GM18499 (cell line): Measurements from ENCODE around the gene KIF26A.
"Not testable (repeated sequence)": the region's sequence is repeated elsewhere in the genome, so short reads cannot be mapped to it uniquely, and the experiment has no call there.

Experiments used
- ATAC-seq: cut with Tn5 transposase; IDR thresholded peaks from one replicate; pipeline ENCODE4 v1.9.1; 2021; ENCODE audit warnings: moderate number of reproducible peaks; ENCODE audit not compliant: insufficient read depth, unreplicated experiment

The KIF26A gene

DNA sequence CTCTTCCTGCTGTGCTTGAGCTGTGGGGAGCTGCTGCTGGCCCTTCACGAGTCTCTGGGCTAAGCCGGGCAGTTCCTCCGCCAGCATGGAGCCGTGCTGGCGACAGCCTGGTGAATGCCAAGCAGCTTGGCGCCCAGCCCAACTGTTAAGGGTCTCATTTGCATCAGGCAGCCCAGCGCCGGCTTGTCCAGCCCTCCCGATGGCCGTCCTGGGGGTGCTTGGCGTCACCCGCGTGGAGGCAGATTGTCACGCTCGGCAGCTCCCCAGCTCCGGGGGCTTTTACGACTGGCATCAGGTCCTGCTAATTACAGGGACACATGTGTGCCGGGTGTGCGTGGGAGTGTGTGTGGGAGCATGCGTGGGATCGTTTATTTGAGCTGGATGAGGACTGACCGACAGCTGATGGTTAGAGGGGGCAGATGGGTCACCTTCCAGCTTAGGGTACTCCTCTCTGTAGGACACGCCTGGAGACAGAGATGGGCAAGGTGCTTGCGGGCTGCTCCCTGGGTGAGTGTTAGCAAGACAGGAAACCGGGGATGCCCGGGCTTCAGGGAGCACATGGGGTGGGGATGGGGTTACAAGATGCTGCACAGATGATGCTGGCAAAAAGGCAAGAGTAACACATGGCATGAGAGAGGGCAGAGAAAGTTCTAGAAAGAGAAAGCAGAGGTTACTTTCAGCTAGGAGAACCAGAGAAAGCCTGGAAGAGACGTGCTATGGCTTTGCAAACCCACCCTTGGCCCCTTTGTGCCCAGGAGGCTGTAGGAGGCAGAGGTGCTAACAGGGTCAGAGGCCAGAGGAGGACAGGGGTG lies 64.1 kb downstream of the KIF26A start:
- no peak for ATAC-seq

DNA sequence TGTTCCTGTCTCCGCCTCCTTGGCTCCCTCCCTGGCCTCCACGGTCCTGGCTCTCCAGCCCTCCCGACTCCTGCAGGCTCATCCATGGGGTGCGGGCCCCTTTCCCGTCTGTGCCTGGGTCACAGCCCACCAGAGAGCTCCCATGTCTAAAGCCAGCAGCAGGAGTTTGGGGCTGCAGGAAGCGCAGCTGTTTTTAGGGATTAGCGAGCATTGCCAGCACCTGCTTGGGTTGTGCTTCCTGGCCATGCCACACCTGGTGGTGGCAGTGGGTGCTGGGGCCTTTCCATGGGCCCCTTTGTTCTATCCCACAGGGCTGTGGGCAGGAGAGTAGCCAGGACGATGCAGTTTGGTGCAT lies 64.7 kb downstream of the KIF26A start:
- ATAC-seq = no peak

DNA sequence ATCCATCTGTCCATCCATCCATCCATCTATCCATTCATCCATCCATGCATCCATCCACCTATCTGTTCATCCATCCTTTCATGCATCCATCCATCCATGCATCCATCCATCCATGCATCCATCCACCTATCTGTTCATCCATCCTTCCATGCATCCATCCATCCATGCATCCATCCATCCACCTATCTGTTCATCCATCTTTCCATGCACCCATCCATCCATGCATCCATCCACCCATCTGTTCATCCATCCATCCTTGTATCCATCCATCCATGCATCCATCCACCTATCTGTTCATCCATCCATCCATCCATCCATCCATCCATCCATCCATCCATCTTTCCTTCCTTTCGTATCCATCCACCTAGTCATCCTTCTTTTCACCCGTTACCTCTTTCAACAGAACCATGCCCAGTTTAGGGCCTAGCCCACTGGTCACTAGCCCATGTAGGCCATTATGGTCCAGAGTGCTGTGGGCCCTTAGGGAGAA lies 66.3 kb downstream of the KIF26A start:
- no peak for ATAC-seq

DNA sequence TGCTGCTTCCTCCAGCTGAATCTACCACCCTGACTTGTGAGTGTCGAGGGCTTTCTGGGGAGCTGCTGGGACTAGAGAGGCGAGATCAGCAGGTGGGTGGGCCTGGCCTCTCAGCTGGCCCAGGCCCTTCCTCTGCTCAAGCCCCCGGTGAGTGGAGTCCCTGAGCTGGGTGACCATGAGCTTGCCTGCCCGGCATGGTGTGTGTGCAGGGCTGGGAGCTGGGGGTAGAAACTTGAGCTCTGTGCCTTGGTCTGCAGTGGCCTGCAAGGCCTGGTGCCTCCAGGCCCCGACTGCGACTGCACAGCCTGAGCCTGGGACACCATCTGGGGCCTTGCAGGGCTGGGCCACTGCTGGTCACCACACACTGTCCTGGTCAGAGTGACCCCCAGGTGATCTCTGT lies 67.4 kb downstream of the KIF26A start:
- ATAC-seq = no peak

DNA sequence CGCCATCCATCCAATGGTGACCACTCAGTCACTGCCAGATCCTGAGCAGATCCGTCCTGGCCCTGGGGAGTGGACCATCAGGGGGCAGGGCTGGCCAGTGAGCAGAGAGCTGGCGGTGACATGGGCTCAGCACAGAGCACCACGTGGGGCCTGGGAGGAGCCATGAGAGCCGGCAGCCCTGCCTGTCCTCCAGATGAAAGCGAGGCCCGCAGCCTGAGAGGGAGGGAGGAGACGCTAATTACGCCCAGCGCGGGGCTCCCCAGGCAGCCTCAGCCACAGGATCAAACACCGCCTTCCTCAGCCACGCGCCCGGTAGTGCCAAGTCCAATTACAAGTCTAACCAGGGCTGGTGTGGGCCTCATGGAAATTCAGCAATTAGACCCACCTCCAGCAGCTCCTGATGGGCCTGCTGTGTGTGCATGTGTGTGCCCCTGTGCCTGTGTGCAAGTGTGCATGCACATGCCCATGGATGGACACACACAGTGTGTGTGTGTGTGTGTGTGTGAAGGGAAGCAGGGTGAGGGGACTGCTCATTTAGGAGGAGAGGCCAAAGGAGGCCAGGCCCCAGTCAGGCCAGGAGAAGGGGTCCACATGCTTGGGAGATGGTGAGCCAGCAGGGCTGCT lies 68.0 kb downstream of the KIF26A start:
- ATAC-seq = no peak

DNA sequence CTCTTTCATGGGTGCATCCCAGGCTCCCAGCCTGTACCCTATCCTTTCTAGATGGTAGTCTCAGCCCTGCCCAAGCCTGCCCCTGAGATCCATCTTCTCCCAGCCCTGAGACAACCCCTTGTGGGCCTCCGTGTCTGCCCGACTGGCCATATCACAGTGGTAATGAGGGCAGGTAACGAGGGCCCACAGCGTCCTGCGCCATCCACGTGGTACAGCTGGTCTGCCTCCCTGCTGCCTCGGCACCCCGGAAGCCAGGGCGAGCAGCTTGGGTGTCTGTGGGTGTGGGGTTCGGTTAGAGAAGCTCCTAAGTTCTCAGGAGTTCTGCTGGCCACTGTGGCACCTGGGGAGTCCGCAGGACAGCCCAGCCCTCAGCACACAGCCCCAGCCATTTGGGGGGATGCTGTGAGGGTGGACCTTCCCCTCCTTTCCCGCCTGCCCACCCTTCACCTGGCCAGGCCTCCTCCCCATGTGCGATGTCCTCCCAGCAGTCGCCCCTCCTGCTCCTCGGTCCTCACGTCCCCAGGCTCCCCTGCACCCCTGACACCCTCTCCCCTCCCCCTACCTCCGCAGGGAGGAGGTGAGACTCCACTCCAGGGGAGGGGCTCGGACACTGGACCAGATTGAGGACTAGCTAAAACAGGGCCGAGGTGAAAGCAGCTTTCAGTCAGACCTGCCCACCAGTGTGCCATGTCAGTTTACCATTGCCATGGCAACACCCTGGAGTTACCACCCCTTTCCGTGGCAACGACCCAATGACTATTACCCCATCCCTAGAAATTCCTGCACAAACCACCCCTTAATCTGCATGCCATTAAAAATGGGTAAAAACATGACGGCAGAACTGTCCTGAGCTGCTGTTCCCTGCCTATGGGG lies 69.0 kb downstream of the KIF26A start:
- ATAC-seq = no peak

DNA sequence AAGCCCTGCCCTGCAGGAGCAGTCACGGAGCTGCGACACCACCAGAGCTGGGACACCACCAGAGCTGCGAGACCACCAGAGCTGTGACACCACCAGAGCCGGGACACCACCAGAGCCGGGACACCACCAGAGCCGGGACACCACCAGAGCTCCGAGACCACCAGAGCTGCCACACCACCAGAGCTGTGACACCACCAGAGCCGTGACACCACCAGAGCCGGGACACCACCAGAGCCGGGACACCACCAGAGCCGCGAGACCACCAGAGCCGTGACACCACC lies 69.6 kb downstream of the KIF26A start:
- not testable (repeated sequence) for ATAC-seq

DNA sequence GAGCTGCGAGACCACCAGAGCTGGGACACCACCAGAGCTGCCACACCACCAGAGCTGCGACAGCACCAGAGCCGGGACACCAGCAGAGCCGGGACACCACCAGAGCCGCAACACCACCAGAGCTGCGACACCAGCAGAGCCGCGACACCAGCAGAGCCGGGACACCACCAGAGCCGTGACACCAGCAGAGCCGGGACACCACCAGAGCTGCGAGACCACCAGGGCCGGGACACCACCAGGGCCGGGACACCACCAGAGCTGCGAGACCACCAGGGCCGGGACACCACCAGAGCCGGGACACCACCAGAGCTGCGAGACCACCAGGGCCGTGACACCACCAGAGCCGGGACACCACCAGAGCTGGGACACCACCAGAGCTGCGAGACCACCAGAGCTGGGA lies 69.9 kb downstream of the KIF26A start:
- not testable (repeated sequence) for ATAC-seq

DNA sequence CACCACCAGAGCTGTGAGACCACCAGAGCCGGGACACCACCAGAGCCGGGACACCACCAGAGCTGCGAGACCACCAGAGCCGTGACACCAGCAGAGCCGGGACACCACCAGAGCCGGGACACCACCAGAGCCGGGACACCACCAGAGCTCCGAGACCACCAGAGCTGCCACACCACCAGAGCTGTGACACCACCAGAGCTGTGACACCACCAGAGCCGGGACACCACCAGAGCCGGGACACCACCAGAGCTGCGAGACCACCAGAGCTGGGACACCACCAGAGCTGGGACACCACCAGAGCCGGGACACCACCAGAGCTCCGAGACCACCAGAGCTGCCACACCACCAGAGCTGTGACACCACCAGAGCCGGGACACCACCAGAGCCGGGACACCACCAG lies 70.7 kb downstream of the KIF26A start:
- not testable (repeated sequence) for ATAC-seq

DNA sequence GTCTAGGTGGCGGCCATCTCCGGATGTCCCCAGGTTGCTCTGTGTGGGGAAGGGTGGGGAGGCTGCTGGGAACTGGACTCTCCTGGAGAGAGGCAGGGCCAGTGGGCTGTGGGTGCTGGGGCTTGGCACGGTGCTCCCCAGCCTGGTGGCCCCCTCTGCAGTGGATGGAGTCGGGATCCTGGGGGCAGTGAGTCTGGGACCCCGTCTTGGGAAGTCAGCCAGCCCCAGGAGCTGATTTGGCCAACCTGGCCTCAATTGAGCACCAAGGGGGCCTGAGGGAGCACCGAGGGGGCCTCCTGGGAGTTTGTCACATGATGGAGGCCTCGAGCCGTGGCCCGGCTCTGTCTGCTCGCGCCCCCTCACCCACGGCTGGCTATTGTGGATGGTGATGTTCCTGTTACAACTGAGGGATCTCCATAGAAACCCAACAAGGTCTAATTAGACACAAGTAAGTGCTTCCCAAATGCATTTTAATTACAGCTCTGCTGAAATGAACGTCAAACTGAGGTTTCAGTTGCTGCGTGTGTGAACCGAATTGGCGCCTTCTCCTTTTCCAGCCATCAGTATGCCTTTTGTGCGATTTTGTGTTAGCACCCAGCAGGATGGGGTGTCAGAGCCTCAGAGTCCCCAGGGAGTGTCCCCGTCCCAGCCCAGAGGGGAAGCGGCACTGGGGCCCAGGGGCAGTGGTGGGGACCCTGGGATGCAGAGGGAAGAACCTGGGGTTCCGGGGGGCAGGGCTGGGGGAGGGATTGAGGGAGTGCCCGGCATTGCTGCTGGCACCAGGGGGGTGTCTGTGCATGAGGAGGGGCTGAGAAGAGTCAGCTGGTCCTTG lies 71.8 kb downstream of the KIF26A start:
- ATAC-seq = no peak

DNA sequence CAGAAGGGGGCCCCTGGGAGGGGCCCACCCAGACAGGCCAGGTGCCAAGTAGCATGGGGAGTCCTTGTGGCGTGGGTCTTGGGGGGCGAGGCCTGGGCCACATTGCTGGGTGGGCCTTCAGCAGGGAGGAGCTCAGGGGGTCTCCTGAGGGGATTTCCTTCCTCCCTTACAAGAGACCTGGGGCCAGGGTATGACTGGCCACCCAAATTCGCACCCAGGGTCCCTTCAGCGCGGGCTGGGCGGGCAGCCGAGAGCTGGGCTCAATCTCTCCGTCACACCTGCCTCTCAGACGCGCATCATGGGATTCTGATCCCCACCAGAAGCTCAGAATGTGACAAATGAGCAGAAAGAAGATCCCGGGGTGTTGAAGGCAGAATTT lies 72.4 kb downstream of the KIF26A start:
- ATAC-seq = no peak

DNA sequence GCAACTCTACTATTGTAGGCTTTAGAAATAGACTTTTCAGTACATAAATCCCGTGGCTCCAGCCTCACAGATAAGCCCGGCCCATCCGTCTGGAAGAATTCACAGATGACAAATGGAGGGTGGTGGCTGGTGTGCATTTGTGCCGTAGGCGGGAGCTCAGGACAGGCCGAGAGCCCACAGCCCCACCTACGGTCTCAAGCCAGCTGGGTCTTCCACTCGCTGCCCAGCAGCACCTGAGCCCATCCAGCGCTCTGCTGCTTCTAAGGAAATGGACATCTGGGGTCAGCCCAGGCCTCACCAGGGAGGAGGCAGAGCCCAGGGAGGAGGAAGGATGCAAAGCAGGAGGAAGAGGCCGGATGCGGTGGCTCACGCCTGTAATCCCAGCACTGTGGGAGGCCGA lies 72.8 kb downstream of the KIF26A start:
- ATAC-seq = no peak

DNA sequence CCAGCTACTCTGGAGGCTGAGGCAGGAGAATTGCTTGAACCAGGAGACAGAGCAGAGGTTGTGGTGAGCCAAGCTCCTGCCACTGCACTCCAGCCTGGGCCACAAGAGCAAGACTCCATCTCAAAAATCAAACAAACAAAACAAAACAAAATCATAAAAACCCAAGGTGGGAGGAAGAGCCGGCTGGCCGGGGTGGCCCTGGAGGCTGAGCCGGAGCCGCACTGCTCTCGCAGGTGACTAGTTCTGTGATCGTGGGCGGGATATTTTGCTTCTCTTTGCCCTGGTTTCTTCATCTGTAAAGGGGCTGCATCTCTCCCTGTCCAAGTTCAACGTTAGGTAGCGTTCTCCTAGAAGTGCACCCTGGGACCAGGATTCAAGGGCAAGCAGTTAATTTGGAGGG lies 73.4 kb downstream of the KIF26A start:
- no peak for ATAC-seq

DNA sequence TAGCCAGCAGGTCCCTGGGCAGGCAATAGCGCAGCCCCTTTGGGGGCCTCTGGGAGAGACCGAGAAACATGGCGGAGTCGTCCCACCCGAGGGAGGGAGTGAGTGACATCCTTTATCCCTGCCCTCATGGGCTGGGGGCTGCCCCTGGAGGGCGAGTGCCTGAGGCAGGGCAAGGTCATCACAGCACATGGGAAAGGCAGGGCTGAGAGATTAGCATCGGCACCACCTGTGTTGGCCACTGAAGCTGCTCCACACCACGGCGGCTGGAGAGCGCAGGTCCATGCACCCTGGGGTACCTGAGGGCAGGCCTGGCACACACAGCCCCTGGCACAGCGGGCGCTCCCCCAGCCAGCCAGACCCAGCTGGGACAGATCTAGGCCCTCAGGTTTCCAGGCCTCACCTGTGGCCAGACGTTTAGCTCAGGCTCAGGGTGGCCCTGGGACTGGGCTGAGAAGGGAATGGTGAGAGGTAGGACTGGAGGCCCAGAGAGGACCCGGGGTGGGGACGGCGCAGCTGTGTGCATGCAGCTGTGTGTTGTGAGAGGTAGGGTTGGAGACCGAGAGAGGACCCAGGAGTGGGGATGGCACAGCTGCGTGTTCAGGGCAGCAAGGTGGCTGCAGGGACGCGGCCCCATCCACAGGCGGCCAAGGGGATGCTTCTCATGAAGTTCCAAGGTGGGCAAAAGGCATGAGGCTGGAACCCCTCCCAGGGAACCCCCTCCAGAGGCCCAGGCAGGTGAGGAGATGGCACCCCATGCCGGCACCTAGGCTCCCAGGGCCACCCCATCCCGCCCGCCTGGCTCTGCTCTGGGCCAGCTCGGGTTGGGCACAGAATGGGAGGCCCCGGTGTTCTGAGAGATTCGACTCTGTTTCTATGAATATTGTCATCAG lies 74.1 kb downstream of the KIF26A start:
- no peak for ATAC-seq

DNA sequence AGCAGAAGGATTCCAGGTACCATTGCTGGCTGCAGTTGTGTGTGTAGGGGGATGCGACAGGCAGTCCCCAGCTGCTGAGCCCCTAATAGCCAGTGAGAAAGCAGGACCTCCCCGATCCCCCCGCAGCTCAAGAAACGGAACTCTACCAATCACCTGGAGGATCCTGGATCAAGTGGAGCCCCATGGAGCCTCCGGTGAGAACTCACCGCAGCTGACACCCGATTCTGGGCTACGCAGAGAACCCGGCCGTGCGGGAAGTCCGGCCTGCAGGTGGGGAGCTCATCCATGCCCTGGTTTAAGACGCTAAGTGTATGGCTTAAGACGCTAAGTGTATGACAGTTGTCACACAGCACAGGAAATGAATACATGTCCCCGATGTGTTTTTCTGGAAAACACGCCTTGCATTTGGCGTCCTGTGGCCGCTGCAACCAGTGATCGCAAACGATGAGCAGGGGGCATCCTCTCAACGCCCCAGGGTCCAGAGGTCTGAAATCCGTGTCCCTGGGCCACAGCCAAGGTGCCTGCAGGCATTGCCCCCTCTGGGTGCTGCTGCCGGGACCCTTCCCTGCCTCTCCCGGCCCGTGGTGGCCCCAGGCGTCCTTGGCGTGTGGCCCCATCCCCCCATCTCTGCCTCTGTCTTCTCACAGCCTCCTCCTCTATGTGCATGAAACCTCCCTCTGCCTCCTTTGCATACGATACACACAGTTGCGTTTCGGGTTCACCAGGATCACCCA lies 75.1 kb downstream of the KIF26A start:
- ATAC-seq = no peak

DNA sequence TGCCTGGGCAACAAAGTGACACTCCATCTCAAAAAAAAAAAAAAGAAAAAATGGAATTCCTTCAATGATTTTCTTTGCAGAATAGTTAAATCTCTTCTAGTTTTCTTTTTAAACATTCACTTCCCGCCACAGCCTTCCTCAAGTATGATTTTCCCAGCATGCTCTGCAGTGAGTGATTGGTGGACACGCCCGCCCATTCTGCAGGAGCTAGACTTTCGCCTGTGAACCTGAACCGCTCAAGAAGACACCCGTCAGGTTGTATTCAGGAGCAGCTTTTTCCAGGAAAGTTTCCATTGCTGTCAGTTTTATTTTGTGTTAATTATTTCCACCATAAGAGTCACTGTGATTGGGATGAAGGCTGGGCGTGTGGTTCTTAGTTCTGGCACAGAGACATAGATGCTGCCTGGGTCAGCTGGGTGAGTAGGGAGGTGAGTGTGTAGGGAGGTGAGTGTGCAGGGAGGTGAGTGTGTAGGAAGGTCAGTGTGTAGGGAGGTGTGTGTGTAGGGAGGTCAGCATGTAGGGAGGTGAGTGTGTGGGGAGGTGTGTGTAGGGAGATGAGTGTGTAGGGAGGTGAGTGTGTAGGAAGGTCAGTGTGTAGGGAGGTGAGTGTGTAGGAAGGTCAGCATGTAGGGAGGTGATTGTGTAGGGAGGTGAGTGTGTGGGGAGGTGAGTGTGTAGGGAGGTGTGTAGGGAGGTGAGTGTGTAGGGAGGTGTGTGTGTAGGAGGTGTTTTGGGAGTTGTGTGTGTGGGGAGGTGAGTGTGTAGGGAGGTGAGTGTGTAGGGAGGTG lies 76.2 kb downstream of the KIF26A start:
- no peak for ATAC-seq

DNA sequence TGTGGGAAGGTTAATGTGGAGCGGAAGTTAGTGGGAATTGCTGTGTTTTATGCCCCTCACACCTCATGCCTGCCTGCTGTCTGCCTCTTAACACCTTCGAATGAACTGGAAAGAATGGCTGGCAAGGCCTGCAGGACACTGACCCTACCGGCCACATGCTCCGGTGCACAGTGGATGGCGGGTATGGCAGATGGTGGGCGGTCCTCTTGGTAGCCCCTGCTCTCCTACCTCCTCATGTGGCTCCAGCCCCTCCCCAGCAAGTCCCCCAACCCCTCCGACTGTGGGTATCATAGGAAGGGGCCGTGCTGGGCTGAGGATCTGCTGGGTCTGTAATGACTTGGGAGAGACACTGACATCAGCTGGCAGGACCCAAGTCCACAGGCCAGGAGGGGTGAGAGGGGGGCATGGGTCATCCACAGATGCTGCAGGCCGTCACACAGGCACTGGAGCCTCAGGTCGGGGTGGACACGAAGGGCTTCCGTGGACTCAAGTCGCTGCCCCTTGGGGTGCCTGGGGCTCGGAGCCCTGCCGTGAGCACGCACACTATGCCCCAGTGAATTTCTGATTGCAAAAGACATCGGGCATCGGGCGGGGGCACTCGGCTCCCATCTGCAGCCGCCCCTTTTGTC lies 77.4 kb downstream of the KIF26A start:
- ATAC-seq = no peak

DNA sequence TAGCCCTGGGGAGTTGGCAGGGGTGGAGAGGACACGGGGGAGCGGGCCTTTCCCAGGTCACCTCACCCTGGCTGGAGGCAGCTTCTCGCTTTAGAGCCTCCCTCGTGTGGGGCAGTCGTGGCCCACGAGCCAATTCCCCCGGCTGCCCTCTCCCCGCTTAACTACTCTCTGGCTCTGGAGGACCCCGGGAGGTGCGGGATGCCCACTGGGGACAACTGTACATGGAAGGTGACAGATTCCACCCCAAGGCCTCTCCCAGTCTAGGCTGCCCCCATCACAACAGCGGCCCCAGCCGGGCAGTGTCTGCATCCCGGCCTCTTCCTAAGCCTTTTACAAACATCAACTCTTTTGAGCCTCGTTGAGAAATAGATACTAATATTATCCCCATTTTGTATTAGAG lies 78.1 kb downstream of the KIF26A start:
- no peak for ATAC-seq
